NOMO-1 treated with dmso at 0.1 percent for 144 hours (cell line): ENCODE results near the gene FAM120B.
"Not testable (repeated sequence)": the region's sequence is repeated elsewhere in the genome, so short reads cannot be mapped to it uniquely, and the experiment has no call there.

Source experiments
- DNase-seq: peaks from one replicate; lab custom pipeline; 2025; ENCODE audit not compliant: unreplicated experiment; lab: John Stamatoyannopoulos, UW

Gene FAM120B

GRCh38 chr6:170355190-170355589 is 48.6 kb downstream of the FAM120B start:
- DNase-seq, result not testable (repeated sequence)

- DNase-seq, result no peak
Observed at GRCh38 chr6:170355661-170356060, 49.1 kb downstream of the FAM120B start.

DNA sequence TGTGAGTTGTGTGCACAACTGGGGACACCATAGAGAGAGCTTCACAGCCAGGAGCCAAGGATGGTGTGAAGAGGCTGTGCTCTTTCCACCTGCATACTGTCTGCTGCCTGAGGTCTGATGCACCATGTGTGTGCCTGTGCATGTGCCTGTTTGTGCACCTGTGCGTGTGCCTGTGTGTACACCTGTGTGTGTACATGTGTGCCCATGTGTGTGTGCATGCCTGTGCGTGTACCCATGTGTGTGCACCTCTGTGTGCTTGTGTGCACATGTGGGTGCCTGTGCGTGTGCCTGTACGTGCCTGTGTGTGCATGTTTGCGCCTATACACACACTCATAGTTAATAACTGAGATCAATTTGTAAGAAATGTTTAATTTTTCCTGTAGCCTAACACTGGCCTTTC is 51.3 kb downstream of the FAM120B start:
- DNase-seq, result no peak

DNA sequence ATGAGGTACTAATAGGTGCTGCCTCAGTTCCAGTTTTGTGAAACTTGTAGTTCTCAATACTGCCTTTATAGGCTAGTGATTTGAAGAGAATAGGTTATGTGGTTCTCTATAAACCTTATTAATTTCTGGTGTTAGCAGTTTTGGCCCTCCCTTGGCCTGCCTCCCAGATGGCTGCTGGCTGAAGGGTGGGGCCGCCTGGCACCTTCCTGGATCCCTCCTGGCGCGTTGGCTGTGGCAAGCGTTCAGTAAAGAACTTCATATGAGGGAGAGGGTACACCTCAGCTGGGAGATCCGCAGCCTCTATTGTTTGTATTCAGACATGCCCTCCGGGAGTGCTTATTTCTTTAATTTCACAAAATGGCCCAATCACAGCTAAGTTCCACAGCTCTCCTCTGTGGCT is 51.9 kb downstream of the FAM120B start:
- no peak for DNase-seq

GRCh38 chr6:170360476-170360875 is 53.9 kb downstream of the FAM120B start:
- no peak for DNase-seq

- DNase-seq, result no peak
Observed at GRCh38 chr6:170361335-170361734, 54.8 kb downstream of the FAM120B start.

- DNase-seq, result no peak
Observed at GRCh38 chr6:170362121-170362520, 55.6 kb downstream of the FAM120B start.

- no peak for DNase-seq
Observed at GRCh38 chr6:170363255-170363654, 56.7 kb downstream of the FAM120B start.

GRCh38 chr6:170365121-170365520 is 58.6 kb downstream of the FAM120B start:
- no peak for DNase-seq

DNA sequence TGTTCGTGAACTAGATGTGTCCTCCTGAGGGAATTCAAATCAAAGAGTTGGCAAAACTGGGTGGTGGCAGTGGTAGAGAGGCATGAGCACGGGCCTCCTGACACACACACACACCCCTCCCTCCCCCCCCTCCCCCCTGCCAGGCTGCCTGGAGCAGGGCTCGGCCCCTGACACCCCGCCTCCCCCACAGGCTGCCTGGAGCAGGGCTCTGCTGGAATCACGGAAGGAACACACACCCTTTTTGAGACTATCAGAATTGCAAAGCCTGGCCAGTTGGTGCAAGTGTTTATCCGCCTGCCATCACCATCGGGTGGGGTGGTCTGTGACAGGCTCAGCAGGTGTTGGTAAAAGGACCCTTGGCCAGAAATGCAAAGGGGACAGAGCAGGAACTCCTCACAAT is 59.0 kb downstream of the FAM120B start:
- no peak for DNase-seq

- no peak for DNase-seq
Observed at GRCh38 chr6:170366248-170366960, 59.8 kb downstream of the FAM120B start.

- no peak for DNase-seq
Observed at GRCh38 chr6:170367241-170367640, 60.7 kb downstream of the FAM120B start.

DNA sequence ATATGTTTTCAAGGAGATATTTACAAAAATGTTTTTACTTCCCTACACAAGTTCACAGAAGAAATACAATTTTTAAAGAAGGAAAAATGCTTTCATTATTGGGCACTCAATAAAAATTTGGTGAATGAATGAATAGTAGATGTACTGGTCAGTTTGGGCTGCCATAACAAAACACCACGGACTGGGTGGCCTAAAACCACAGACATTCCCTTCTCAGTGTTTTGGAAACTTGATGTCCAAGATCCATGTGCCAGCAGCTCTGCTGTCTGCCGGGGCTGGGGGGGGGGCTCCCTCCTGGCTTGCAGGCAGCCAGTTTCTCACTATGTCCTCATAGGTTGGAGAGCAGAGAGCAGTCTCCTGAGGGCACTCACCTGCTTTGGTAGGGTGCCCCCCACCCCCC is 62.0 kb downstream of the FAM120B start:
- DNase-seq, result no peak

GRCh38 chr6:170369403-170369802 is 62.8 kb downstream of the FAM120B start:
- no peak for DNase-seq

DNA sequence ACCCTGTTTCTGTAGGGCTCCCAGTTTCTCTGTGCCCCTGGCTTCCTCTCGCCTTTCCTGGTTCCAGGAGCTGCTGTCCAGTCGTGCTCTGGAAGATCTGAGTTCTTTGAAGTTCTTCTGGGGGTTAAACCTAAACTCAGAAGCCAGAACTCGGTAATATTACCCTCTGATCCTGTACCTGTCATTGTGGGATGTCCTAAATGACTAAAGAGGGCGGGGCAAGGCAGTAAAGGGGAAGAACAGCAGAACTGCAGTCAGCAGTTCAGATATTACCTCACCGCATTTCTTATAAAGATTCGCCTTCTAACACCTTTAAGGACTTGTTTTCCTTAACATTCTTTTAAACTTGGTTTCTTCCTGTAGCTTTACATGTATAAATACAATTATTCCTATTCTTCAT is 63.9 kb downstream of the FAM120B start:
- no peak for DNase-seq

- DNase-seq, result no peak
Observed at GRCh38 chr6:170371080-170371479, 64.5 kb downstream of the FAM120B start.

DNA sequence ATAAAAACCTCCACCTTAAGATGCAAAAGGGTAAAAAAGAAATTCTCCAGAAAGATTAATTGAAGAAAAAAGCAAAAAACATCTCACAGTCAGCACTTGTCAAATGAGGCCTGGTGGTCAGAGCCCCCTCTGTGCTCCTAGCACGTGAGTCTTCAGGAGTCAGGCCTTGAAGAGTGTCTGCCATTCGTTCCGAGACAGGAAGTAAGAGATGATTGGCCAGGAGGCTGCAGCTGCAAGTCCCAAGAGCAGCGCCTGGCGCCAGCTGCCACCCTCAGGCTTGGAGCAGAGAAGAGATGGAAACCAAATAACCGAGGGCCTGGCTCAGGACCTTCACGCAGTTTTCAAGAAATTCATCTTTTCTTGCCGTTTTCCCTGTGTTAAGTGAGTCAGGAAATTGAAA is 65.0 kb downstream of the FAM120B start:
- no peak for DNase-seq

DNA sequence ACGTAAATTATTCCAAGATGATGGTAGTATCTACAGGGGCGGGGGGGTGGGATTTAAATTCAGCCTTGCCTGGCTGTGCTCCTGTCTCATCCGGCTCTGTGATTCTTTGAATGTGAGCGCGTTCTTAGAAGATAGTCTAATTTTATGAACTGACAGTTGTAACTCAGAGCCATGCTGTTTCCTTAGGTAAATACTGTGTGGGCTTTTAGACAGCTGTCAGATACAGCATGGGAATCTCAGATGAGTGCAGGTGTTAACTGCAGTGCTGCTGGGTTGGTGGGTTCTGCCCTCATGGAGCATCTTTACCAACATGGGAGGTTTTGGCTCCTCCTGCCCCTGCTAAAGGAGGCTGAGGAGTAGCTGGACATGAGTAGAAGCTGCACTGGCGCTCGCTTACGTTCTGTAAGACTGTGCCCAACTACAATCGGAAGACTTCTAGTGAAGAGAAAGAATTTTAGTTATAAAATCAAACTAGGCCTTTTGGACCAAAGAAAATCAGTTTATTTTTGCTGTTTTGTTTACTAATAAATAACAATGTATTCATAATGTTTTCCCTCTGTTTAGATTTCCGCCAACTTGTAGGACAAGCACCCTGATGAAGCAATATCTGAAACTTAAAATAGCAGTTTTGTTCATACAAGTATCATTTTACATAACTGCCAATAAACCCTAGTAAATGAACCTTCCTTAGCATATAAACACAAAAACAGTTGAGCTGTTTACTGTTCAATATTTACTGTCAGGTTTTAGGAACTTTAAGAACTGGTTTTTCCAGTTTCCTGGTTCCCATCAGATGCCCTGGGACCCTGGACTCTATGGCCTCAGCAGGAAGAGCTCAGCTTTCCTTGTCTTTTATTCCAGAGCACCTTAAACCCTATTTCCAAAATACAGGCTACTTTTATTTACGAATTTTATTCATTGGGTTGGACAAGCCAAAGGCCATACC is 66.1 kb downstream of the FAM120B start:
- DNase-seq, result no peak

DNA sequence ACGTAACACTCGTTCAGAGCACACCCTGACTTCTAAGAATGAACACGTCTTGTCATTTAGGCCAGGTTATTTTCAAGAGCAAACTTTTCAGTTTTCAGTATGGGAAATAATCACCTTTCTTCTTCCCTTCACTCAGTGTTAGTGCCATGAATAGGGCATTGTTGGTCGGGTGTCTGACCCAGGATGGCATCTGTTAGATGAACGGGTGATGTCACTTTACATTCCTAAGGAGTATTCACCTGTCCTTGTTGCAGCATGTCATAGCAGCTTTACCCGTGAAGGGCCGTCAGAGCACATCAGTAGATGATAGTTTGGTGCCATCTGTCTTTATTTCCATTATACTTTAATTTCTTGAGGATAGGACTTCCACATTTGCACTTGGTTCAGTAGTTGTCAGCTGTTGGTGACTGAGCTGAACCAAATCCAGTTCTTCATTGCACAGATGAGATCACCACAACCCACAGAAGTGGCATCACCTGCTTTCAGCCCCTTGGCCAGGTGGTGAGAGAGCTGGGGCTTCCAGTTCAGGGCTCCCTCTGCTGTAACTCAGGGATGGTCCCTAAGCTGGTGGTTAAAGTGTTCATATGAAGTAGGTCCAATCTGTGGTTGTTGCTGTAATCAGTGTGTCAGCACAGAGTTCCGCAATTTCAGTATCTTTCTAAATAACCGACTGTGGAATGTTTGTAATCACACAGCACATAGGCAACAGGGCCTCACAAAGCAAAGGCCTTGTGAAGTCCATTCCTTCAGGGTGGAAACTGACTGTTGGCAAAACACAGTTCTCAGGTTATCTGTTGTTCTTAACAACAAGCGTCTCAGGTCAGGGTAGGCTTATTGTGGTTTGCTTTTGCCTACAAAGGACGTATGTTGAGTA is 68.2 kb downstream of the FAM120B start:
- peak; percentile 53 for DNase-seq

- DNase-seq, result peak; percentile 71
Observed at GRCh38 chr6:170375661-170376060, 69.1 kb downstream of the FAM120B start.

- DNase-seq, result no peak
Observed at GRCh38 chr6:170376386-170377043, 70.0 kb downstream of the FAM120B start.
